Kidney (tissue), 14 donors: ENCODE data around the gene PLA2G2C. TPM values are rescaled to one million over a fixed set of nuclear protein-coding genes. Genes with fewer than 3 reads are reported as not detected.
A peak's percentile ranks its signal among the peaks of the same experiment; 100 is the strongest.

Experiments
- DNase-seq, 5 donors: peaks; one replicate each; pipeline ENCODE4 v3.0.0-alpha.2; 2013 to 2020
- FAIRE-seq: peaks from 2 replicates; lab custom pipeline; 2012; peaks lifted over from hg19 to GRCh38; lab: Jason Lieb, UNC
- H3K27ac ChIP-seq, 2 donors: one replicate each; pipeline ENCODE4 v1.7.0; 2013; ENCODE audit warnings: low read depth in 2 of 2, low read length in 2 of 2, inconsistent platforms in 1 of 2
- H3K27me3 ChIP-seq: one replicate; pipeline ENCODE4 v1.7.1; 2013; ENCODE audit warnings: low read length, inconsistent platforms; ENCODE audit not compliant: control insufficient read depth, insufficient read depth
- H3K36me3 ChIP-seq, 3 donors: one replicate each; pipeline versions ENCODE4 v1.7.0 to v1.7.1; 2013; ENCODE audit warnings: low read length in 3 of 3, control low read depth in 1 of 3, inconsistent platforms in 1 of 3; ENCODE audit not compliant: insufficient read depth in 3 of 3, control insufficient read depth in 2 of 3
- H3K4me1 ChIP-seq, 3 donors: one replicate each; pipeline versions ENCODE4 v1.7.0 to v1.7.1; 2013; ENCODE audit warnings: low read length in 3 of 3, inconsistent platforms in 1 of 3, low read depth in 1 of 3; ENCODE audit not compliant: control insufficient read depth in 2 of 3, insufficient read depth in 2 of 3
- H3K4me3 ChIP-seq, 3 donors: one replicate each; pipeline versions ENCODE4 v1.7.0 to v1.8.1; 2013; ENCODE audit warnings: low read length in 3 of 3, control low read depth in 1 of 3, inconsistent platforms in 1 of 3
- H3K9ac ChIP-seq, 3 donors: one replicate each; pipeline versions ENCODE4 v1.7.0 to v1.7.1; 2013; ENCODE audit warnings: low read length in 3 of 3, control low read depth in 1 of 3, inconsistent platforms in 1 of 3
- H3K9me3 ChIP-seq, 3 donors: one replicate each; pipeline versions ENCODE4 v1.7.0 to v1.7.1; 2013; ENCODE audit warnings: low read length in 3 of 3, control low read depth in 1 of 3, inconsistent platforms in 1 of 3; ENCODE audit not compliant: control insufficient read depth in 2 of 3, insufficient read depth in 1 of 3
- intact Hi-C: fragments of 100-400 bp; cut with DNase I; formaldehyde crosslinking; loops from one replicate; pipeline ENCODE4 v1.11.1; 2022
- polyA plus RNA-seq: library from polyadenylated mRNA; stranded (reverse); fragments of 350-450 nt; fragmentation: Illumina TruSeq; extraction: RNeasy Lipid Tissue Mini Kit (QIAGEN cat#74804); gene quantifications from one replicate; pipeline ENCODE4 v1.2.3, GENCODE V29; 2014; ENCODE audit warnings: low read depth, low replicate concordance; ENCODE audit not compliant: insufficient read depth
- total RNA-seq: library from RNA; stranded (reverse); fragmentation: NEBNext Ultra II Directional; extraction: Animal tissue kit (Norgen Biotek cat#: 25700); gene quantifications from one replicate; pipeline ENCODE4 v1.2.1, GENCODE V29; 2021
- TF ChIP-seq, protein P1 (sequence below): IDR thresholded peaks from 3 replicates; pipeline ENCODE4 v1.5.1; 2012; ENCODE audit warnings: mild to moderate bottlenecking, moderate library complexity, borderline replicate concordance; ENCODE audit not compliant: insufficient read depth; ENCODE audit errors: extremely low read depth
- donor health status: control.
- donor health status: control.
- donor health status: control.
- donor health status: control.
- donor health status: control.
- donor health status: DM: yes; HTN: yes; CAD: no.
- donor health status: Normal renal cell carcinoma (clear cell type).

PLA2G2C gene
- total and polyA plus RNA-seq, 2 donors from 2014 or later = 0.31 TPM; not detected in 1

DNA sequence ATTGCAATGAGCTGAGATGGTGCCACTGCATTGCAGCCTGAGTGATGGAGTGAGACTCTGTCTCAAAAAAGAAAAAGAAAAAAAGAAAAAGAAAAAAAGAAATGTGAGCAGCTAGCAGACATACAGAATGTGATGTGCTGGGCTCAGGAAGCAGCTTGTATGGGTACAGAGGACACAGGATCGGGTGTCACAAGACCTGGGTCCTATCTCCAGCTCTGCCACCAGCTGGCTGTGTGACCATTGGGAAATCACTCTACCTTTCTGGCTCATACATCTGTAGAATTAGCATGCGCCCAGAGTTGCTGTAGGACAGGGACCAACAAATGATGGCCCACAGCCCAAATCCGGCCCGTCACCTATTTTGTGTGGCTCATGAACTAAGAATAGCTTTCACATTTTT, 3.3 kb upstream of the PLA2G2C start:
- TF ChIP-seq, protein P1, sequence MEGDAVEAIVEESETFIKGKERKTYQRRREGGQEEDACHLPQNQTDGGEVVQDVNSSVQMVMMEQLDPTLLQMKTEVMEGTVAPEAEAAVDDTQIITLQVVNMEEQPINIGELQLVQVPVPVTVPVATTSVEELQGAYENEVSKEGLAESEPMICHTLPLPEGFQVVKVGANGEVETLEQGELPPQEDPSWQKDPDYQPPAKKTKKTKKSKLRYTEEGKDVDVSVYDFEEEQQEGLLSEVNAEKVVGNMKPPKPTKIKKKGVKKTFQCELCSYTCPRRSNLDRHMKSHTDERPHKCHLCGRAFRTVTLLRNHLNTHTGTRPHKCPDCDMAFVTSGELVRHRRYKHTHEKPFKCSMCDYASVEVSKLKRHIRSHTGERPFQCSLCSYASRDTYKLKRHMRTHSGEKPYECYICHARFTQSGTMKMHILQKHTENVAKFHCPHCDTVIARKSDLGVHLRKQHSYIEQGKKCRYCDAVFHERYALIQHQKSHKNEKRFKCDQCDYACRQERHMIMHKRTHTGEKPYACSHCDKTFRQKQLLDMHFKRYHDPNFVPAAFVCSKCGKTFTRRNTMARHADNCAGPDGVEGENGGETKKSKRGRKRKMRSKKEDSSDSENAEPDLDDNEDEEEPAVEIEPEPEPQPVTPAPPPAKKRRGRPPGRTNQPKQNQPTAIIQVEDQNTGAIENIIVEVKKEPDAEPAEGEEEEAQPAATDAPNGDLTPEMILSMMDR = no peak
- Histone ChIP-seq H3K27me3 (no peaks in the 10 kb centered on the region), H3K4me1 (peaks cover 0 to 11% (median 8%) of the 10 kb centered on the region in 3 donors), H3K9me3 (no peaks in the 10 kb centered on the region), H3K9ac (no peak overlapping the region), H3K4me3 (no peak overlapping the region), H3K27ac (no peak overlapping the region), H3K36me3 (no peaks in the 10 kb centered on the region)
- DNase-seq = no peak
- FAIRE-seq = no peak
- intact Hi-C loops = no loop called here

DNA sequence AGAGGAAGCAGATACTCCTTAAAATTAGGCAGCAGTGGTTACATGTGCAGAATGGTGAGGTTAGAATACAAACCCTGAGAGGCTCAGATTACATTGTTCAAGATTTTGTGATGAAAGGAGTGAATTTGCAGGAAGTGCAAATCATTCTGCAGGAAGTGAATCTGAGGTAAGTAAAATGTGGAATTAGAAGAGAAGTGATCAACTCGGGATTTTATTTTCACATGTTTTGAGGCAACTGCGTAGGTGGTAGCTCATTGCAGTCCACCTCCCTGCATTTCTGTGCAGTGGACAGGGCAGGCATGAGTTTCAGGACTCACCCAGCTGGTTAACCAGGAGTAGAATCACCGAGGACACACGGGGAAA, 2.1 kb upstream of the PLA2G2C start:
- Histone ChIP-seq H3K4me3 (no peak overlapping the region), H3K36me3 (no peaks in the 10 kb centered on the region), H3K9ac (peak overlapping the region in 1 of 3 donors; percentile 19), H3K9me3 (no peaks in the 10 kb centered on the region), H3K27ac (no peak overlapping the region), H3K4me1 (peaks cover 0 to 11% (median 8%) of the 10 kb centered on the region in 3 donors), H3K27me3 (no peaks in the 10 kb centered on the region)
- DNase-seq (no peak), FAIRE-seq (no peak)
- TF ChIP-seq, protein P1 = no peak
- intact Hi-C loops = no loop called here

DNA sequence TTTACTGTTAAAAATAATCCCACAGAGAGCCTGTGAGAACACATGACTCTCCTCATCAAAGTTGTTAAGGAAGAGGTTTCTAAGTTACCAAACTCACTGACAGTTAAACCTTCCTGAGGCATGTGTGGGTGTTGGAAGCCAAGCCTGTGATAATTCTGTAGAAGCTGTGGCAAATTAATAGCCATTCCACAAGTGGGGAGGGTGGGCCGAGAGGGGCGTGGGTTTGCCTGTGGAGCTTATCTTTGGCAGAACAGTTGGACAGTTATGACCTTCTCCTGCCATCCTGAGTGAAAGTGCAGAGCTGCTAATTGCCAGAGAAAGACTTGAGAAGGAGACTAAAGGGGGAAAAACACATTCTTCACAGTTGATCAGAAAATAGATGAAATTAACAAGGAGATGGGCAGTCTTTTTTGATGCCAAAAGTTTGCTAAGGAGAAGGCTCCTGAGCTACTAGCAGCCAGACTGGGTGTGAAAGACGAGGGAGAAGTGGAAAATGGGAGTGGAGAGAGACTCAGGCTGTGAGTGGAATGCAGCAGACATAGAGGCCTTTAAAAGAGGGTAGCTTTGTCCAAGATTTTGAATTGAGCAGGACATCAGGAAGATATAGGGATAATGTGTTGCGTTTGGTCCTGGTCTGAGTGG, 1.6 kb upstream of the PLA2G2C start:
- DNase-seq (no peak), FAIRE-seq (no peak)
- intact Hi-C loops = no loop called here

More for the DNA sequence above, 1.6 kb upstream of the PLA2G2C start:
- Histone ChIP-seq H3K27ac (no peak overlapping the region), H3K9me3 (no peaks in the 10 kb centered on the region), H3K27me3 (no peaks in the 10 kb centered on the region), H3K9ac (peak overlapping the region in 1 of 3 donors; percentile 19), H3K4me3 (no peak overlapping the region), H3K4me1 (peaks cover 0 to 11% (median 8%) of the 10 kb centered on the region in 3 donors), H3K36me3 (no peaks in the 10 kb centered on the region)
- TF ChIP-seq, protein P1 = no peak
